ENCODE results near the gene TEN1.
"Not testable (repeated sequence)": the region's sequence is repeated elsewhere in the genome, so short reads cannot be mapped to it uniquely, and the experiment has no call there.

TEN1 gene

GRCh38 chr17:75978938-75979704, at the start of gene TEN1, which contains the start of gene ACOX1:
TSS of gene TEN1 (plus strand) at chr17:75979240. CDS start at chr17:75986193, 6,953 bp downstream.
TSS of gene ACOX1 (minus strand) at chr17:75979166. CDS start at chr17:75979073, 93 bp downstream.
- peak; percentile 97 for DNase-seq

GRCh38 chr17:75931062-75931461, 48.0 kb upstream of the TEN1 start:
- no peak for DNase-seq

GRCh38 chr17:75932852-75933251, 46.2 kb upstream of the TEN1 start:
- no peak for DNase-seq

GRCh38 chr17:75933808-75934207, 45.2 kb upstream of the TEN1 start:
- no peak for DNase-seq

- no peak for DNase-seq
These were observed 41.4 kb upstream of the TEN1 start for GRCh38 chr17:75937652-75938051.

GRCh38 chr17:75940727-75941441, 38.2 kb upstream of the TEN1 start, which contains the start of gene FBF1:
TSS of gene FBF1 (minus strand) at chr17:75941042. CDS start at chr17:75938149, 2,893 bp downstream.
- DNase-seq = peak; percentile 88

GRCh38 chr17:75941442-75941819, 37.6 kb upstream of the TEN1 start:
- DNase-seq = no peak

GRCh38 chr17:75942473-75942872, 36.6 kb upstream of the TEN1 start:
- no peak for DNase-seq

GRCh38 chr17:75943491-75943890, 35.5 kb upstream of the TEN1 start:
- DNase-seq = no peak

- DNase-seq = peak; percentile 46
These were observed 33.8 kb upstream of the TEN1 start for GRCh38 chr17:75945211-75945610.

- DNase-seq = no peak
These were observed 28.6 kb upstream of the TEN1 start for GRCh38 chr17:75950421-75950820.

- peak; percentile 33 for DNase-seq
These were observed 28.0 kb upstream of the TEN1 start for GRCh38 chr17:75950855-75951554.

GRCh38 chr17:75959051-75959838, 19.8 kb upstream of the TEN1 start:
- no peak for DNase-seq

GRCh38 chr17:75959839-75960511, 19.1 kb upstream of the TEN1 start:
- DNase-seq = no peak

- DNase-seq = no peak
These were observed 13.6 kb upstream of the TEN1 start for GRCh38 chr17:75965468-75965867.

GRCh38 chr17:75969044-75969443, 10.0 kb upstream of the TEN1 start:
- not testable (repeated sequence) for DNase-seq

- DNase-seq = no peak
These were observed 9.0 kb upstream of the TEN1 start for GRCh38 chr17:75970011-75970523.

- DNase-seq = no peak
These were observed 8.4 kb upstream of the TEN1 start for GRCh38 chr17:75970626-75971025.

GRCh38 chr17:75975187-75975586, 3.9 kb upstream of the TEN1 start:
- not testable (repeated sequence) for DNase-seq

GRCh38 chr17:75975757-75976174, 3.3 kb upstream of the TEN1 start:
- no peak for DNase-seq

GRCh38 chr17:75976175-75976848, 2.7 kb upstream of the TEN1 start:
- no peak for DNase-seq
